ENCODE results near the gene TFAP2A. TPM values are rescaled to one million over a fixed set of nuclear protein-coding genes. Genes with fewer than 3 reads are reported as not detected.

Gene TFAP2A
- total and polyA plus RNA-seq, 10 of the 15 experiments (the other 5 are each of a cell fraction or from before 2014, with no cell fraction given), result 0.05 to 0.46 (median 0.17) TPM; not detected in 4

DNA sequence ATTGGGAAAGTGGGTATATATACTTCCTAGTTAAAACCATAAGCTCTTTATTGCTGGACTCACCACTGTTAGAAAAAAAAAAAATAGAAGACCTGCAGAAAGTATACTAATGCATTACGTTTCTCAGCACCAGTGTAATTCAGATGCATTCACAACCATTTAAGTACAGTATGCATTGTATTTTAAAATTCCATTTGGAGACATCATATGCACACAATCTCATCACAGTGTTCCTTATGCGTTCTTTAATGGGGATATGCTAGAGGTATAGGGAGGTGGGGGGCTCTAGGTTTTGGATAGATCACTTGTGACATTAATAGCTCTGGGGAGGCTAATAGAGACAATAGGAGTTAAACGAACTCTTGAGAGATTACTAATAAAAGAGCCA, 9.4 kb downstream of the TFAP2A start:
- Histone ChIP-seq H3K27ac (ENCODE audit: control insufficient read depth, insufficient read depth) (no peak overlapping the region), H3K4me1 (ENCODE audit: control insufficient read depth, insufficient read depth, low read length) (no peaks in the 10 kb centered on the region; the same call in 1 of the 2 replicates), H4K20me1 (ENCODE audit: control insufficient read depth, insufficient read depth) (no peaks in the 10 kb centered on the region), H3K9me3 (replicated peaks; ENCODE audit: control insufficient read depth, insufficient read depth, low read length) (peaks cover 9% of the 10 kb centered on the region; the same call in 2 of the 3 replicates), H3K4me2 (ENCODE audit: control insufficient read depth, insufficient read depth) (no peak overlapping the region), H3K27me3 (replicated peaks in 1 of 2; ENCODE audit: control insufficient read depth in 2 of 2, insufficient read depth in 2 of 2, low read length in 1 of 2) (peaks cover 0 to 18% of the 10 kb centered on the region in 2 experiments; a peak in 2 of 4 replicates), H3K36me3 (ENCODE audit: control insufficient read depth in 2 of 2, insufficient read depth in 2 of 2, low read length in 1 of 2) (no peaks in the 10 kb centered on the region), H3K9ac (ENCODE audit: control insufficient read depth, insufficient read depth, low read length) (no peak overlapping the region), H2AFZ (ENCODE audit: control insufficient read depth, low read depth, low read length) (no peak overlapping the region), H3K79me2 (ENCODE audit: control insufficient read depth, insufficient read depth, low read length) (no peaks in the 10 kb centered on the region), H3K4me3 (no peak overlapping the region)
- in situ Hi-C loops (cut with MboI) (no loop called here), intact Hi-C loops (cut with micrococcal nuclease; ENCODE audit: unreplicated experiment) (no loop called here)
- ChIA-PET SMC1A (ENCODE audit: uncharacterized antibody, unreplicated experiment) (interaction anchor here (1.2 to 2.0 kb wide), 3 partner anchors 21 to 24 kb away, joined by 3 to 6 read pairs (median 3); no protein-coding TSS in a partner anchor), POLR2A (no interaction called here), RAD21 (ENCODE audit: unreplicated experiment) (interaction anchor here (2.8 kb wide), 1 partner anchor 24 kb away, joined by 11 read pairs; no protein-coding TSS in a partner anchor), CTCF (interaction anchor here (0.7 to 1.7 kb wide), 3 partner anchors 22 to 375 kb away, joined by 3 to 6 read pairs (median 3); no protein-coding TSS in a partner anchor)
- WGBS (ENCODE audit: insufficient coverage, insufficient replicate concordance, low lambda C conversion rate, missing lambda C conversion rate), result 55% methylated on average over 3 of the region's 3 CpGs
- no TSS peak for BruUV-seq (replicated peaks)
- ATAC-seq (no peak), DNase-seq (ENCODE audit: low read depth, low spot score) (no peak), FAIRE-seq (no peak)
- TF ChIP-seq MYB (IDR thresholded peaks at IDR 0.05; ENCODE audit: borderline replicate concordance, low read depth, low read length) (no peak), RELA (IDR thresholded peaks at IDR 0.05; ENCODE audit: borderline replicate concordance, partially characterized antibody) (no peak)

DNA sequence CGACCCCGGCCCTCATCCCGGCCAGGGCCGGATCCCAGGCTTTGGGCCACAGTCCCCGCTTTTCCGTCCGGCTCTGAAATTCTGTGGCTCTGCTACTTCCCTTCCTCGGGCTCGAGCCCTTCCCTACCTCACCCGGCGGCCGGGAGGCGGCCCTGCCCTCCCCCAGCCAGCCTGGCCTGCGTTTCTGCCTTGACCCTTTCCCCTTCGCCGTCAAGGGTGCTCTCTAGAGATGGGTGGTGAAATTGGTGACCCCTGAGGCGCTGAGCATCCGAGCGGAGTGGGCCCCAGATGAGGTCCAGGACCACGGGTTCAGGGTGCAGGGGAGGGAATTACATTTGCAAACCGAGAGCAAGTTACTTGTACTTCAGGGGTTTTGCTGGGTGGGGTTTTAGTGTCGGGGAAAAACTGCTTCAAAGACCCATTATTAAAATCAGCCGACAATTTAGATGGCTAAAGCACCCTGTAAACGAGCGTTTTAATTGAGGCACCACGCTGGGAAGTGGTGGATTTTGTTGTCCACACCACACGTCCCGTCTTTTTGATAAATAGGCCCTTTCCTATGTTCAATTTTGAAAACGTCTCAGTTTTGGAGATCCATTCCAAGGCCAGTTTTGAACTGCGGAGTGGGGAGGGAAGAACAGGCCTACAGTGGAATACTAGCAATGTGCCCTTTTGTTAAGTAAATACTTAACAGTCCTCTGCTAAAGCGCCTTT, 9.9 kb downstream of the TFAP2A start:
- intact Hi-C loops (cut with micrococcal nuclease; ENCODE audit: unreplicated experiment) (no loop called here), in situ Hi-C loops (cut with MboI) (no loop called here)
- Histone ChIP-seq H2AFZ (ENCODE audit: control insufficient read depth, low read depth, low read length) (peak overlapping the region; percentile 90), H3K9me3 (replicated peaks; ENCODE audit: control insufficient read depth, insufficient read depth, low read length) (peaks cover 6% of the 10 kb centered on the region; the same call in 2 of the 3 replicates), H3K9ac (ENCODE audit: control insufficient read depth, insufficient read depth, low read length) (peak overlapping the region; percentile 56; the same call in 1 of the 2 replicates), H3K4me3 (peak overlapping the region; percentile 55), H3K27ac (ENCODE audit: control insufficient read depth, insufficient read depth) (peak overlapping the region; percentile 50), H3K4me1 (ENCODE audit: control insufficient read depth, insufficient read depth, low read length) (no peaks in the 10 kb centered on the region; the same call in 1 of the 2 replicates), H3K36me3 (ENCODE audit: control insufficient read depth in 2 of 2, insufficient read depth in 2 of 2, low read length in 1 of 2) (no peaks in the 10 kb centered on the region), H3K79me2 (ENCODE audit: control insufficient read depth, insufficient read depth, low read length) (no peaks in the 10 kb centered on the region), H3K27me3 (replicated peaks in 1 of 2; ENCODE audit: control insufficient read depth in 2 of 2, insufficient read depth in 2 of 2, low read length in 1 of 2) (peaks cover 0 to 13% of the 10 kb centered on the region in 2 experiments; a peak in 2 of 4 replicates), H3K4me2 (ENCODE audit: control insufficient read depth, insufficient read depth) (peak overlapping the region; percentile 77), H4K20me1 (ENCODE audit: control insufficient read depth, insufficient read depth) (no peaks in the 10 kb centered on the region)
- no peak for FAIRE-seq
- no peak for TF ChIP-seq TARDBP (IDR thresholded peaks at IDR 0.05; ENCODE audit: borderline replicate concordance)
- TF ChIP-seq NR2F1 (conservative IDR thresholded peaks at IDR 0.05), result 0 out of 2 replicates have a peak, but pooled peaks have one; percentile 17
- TF ChIP-seq, protein P1, sequence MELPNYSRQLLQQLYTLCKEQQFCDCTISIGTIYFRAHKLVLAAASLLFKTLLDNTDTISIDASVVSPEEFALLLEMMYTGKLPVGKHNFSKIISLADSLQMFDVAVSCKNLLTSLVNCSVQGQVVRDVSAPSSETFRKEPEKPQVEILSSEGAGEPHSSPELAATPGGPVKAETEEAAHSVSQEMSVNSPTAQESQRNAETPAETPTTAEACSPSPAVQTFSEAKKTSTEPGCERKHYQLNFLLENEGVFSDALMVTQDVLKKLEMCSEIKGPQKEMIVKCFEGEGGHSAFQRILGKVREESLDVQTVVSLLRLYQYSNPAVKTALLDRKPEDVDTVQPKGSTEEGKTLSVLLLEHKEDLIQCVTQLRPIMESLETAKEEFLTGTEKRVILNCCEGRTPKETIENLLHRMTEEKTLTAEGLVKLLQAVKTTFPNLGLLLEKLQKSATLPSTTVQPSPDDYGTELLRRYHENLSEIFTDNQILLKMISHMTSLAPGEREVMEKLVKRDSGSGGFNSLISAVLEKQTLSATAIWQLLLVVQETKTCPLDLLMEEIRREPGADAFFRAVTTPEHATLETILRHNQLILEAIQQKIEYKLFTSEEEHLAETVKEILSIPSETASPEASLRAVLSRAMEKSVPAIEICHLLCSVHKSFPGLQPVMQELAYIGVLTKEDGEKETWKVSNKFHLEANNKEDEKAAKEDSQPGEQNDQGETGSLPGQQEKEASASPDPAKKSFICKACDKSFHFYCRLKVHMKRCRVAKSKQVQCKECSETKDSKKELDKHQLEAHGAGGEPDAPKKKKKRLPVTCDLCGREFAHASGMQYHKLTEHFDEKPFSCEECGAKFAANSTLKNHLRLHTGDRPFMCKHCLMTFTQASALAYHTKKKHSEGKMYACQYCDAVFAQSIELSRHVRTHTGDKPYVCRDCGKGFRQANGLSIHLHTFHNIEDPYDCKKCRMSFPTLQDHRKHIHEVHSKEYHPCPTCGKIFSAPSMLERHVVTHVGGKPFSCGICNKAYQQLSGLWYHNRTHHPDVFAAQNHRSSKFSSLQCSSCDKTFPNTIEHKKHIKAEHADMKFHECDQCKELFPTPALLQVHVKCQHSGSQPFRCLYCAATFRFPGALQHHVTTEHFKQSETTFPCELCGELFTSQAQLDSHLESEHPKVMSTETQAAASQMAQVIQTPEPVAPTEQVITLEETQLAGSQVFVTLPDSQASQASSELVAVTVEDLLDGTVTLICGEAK (IDR thresholded peaks at IDR 0.05; ENCODE audit: borderline replicate concordance), result 0 out of 2 replicates have a peak, but pooled peaks have one; percentile 47
- TF ChIP-seq, protein P2, sequence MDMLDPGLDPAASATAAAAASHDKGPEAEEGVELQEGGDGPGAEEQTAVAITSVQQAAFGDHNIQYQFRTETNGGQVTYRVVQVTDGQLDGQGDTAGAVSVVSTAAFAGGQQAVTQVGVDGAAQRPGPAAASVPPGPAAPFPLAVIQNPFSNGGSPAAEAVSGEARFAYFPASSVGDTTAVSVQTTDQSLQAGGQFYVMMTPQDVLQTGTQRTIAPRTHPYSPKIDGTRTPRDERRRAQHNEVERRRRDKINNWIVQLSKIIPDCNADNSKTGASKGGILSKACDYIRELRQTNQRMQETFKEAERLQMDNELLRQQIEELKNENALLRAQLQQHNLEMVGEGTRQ (IDR thresholded peaks at IDR 0.05; ENCODE audit: borderline replicate concordance, low read depth, low read length), result no peak
- TF ChIP-seq ZNF207 (IDR thresholded peaks at IDR 0.05; ENCODE audit: borderline replicate concordance), result no peak
- RAD21 ChIA-PET (ENCODE audit: unreplicated experiment), result interaction anchor here (2.8 kb wide), 1 partner anchor 25 kb away, joined by 11 read pairs; no protein-coding TSS in a partner anchor
- WGBS (ENCODE audit: insufficient coverage, insufficient replicate concordance, low lambda C conversion rate, missing lambda C conversion rate), result 40% methylated on average over 31 of the region's 31 CpGs
- ATAC-seq, result peak; percentile 11
- no peak for DNase-seq (ENCODE audit: low read depth, low spot score)
- POLR2A ChIA-PET, result interaction anchor here (0.5 to 1.4 kb wide), 2 partner anchors 22 to 477 kb away, joined by 4 read pairs; no protein-coding TSS in a partner anchor
- CTCF ChIA-PET, result interaction anchor here (0.9 to 1.7 kb wide), 3 partner anchors 23 to 151 kb away, joined by 3 to 6 read pairs (median 4); no protein-coding TSS in a partner anchor
- SMC1A ChIA-PET (ENCODE audit: uncharacterized antibody, unreplicated experiment), result interaction anchor here (2.0 kb wide), 1 partner anchor 25 kb away, joined by 6 read pairs; no protein-coding TSS in a partner anchor
- TSS peak; percentile 98 for BruUV-seq (replicated peaks)
